Head of caudate nucleus (tissue), 42 donors: ENCODE measurements around the gene RRAGC.

Experiments used
- DNase-seq, 42 donors: peaks; one replicate each; pipeline versions ENCODE4 v3.0.0 to v3.0.0-alpha.2; 2020 to 2021; ENCODE audit warnings: mixed read lengths in 7 of 42
- intact Hi-C: fragments of 100-400 bp; cut with DNase I; formaldehyde crosslinking; loops from one replicate; pipeline ENCODE4 v1.15.0; 2022

Gene RRAGC, protein sequence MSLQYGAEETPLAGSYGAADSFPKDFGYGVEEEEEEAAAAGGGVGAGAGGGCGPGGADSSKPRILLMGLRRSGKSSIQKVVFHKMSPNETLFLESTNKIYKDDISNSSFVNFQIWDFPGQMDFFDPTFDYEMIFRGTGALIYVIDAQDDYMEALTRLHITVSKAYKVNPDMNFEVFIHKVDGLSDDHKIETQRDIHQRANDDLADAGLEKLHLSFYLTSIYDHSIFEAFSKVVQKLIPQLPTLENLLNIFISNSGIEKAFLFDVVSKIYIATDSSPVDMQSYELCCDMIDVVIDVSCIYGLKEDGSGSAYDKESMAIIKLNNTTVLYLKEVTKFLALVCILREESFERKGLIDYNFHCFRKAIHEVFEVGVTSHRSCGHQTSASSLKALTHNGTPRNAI

DNA sequence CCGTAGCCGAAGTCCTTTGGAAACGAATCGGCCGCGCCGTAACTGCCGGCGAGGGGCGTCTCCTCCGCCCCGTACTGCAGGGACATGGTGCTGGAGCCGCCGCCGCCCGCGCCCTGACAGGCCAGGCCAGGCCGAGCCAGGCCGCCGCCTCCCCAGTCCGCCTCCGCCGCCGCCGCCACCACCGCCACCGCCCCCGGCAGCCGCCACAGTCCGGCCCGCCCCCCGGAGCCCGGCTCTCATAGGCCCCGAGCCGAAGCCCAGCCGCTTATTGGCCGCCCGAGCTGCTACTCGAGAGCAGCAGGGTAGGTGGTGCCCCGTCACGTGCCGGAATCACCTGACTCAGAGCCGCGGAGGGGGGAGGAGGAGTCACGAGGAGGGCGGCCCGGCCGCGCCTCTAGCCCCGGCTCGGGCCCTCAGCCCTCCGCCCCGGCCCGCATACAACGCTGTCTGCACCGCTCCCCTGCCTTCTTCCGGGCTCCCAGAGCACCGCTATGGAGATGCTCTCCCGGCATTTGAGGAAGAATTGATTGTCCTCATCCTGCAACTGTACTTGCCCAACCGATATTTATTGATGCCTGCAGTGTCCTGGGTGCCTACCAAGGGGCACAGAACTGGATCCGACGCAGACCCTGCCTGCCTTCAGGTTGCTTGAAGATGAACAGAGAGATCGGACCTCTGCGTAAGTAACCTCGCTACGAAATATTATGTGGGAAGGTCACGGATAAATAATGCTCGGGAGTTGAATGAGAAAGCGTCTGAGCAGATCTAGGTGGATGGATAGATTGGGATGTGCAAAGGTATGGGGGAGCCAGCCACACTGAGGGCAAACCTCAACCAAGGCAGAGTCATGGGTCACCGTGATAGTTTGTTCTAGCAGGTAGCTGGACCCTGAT lies at the start of gene RRAGC:
TSS of gene RRAGC (minus strand) at position 212 of the 893 bp plus-strand sequence. CDS start at position 86, 126 bp downstream.
- intact Hi-C loops: no loop called here
- peak; percentile 99 to 100 (median 100) for DNase-seq

DNA sequence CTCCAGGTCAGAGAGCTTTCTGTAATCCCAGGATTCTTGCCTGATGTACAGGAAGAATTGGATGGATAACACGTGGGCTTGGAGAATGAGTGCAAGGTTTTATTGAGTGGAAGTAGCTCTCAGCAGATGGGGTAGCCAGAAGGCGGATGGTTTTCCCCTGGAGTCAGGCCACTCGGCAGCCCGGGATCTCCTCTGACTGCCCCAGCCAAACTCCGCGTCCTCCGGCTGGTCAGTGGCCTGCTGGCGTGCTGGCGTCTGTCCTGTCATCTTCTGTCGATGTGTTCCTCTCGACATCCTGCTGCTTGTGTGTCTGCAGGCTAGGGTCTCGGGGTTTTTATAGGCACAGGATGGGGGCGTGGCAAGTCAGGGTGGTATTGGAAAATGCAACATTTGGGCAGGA lies 49.2 kb upstream of the RRAGC start:
- intact Hi-C loops: no loop called here
- DNase-seq: peak in 1 of 42 donors; percentile 28

- DNase-seq: no peak
- intact Hi-C loops: no loop called here
Measured at GRCh38 chr1:38905985-38906384, 46.4 kb upstream of the RRAGC start.

GRCh38 chr1:38899560-38899959 lies 40.0 kb upstream of the RRAGC start:
- intact Hi-C loops: no loop called here
- DNase-seq: no peak

DNA sequence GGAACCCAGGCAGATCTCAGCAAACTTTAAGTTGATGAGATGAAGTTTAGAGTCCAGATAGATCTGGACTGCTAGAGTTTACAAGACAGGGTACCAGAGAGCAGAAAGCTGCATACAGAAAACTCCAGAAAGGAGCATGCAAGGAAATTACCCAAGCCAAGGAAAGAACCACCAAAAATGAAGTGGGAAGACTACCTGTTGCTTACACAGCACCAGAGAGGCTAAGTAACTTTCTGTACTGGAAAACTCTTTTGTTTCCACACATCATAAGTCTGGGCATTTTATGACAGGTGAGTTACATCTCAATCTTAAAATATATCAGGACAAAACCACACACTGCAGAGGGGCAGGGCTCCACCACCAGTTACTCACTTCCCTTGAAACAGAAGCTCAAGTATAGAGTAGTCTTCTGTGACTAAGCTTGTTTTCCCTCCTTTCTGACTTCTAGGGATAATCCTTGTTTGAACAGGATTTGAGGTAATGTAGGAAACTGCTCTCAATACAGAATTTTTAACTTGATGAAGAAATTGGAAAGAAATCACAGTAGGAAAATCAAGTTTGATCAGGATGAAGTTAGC lies 39.2 kb upstream of the RRAGC start:
- intact Hi-C loops: no loop called here
- no peak for DNase-seq

DNA sequence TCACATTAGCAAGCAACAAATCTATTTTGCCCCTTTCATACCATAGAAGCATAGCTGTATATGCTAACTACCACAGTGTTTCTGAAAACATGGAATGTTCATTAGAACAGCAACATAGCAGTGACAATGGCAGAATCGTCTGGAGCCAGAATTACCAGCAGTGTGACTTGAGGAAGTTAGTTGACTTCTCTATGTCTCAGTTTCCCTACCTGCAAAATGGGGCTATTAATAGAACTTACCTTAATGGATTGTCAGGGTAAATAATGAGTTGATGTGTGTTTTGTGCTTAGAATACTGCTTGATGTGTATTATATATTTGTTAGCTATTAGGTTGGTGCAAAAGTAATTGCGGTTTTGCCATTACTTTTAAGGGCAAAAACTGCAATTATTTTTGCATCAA lies 36.6 kb upstream of the RRAGC start:
- intact Hi-C loops: no loop called here

DNA sequence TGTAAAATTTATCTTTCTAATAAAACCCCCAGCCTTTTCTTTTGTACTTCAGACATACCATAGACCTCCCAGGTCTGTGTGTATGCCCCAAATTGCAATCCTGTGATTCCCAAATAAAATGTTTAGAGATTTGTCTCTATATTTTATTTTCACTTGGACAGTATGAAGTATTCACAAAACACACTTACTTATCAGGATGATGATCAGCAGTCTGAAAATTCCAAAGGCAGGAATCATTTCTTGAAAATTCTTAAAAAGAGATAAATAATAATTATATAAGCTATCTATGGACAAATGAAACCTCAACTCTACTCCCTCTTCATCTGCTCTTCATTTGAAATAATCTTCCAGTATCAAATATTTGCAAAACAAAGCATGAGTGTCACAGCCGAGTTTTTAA lies 33.4 kb upstream of the RRAGC start:
- intact Hi-C loops: no loop called here
- DNase-seq: no peak

More for the DNA sequence above, 36.6 kb upstream of the RRAGC start:
- DNase-seq: no peak

- no peak for DNase-seq
- intact Hi-C loops: no loop called here
Measured at GRCh38 chr1:38891753-38892152, 32.2 kb upstream of the RRAGC start.

- intact Hi-C loops: no loop called here
- no peak for DNase-seq
Measured at GRCh38 chr1:38889589-38889988, 30.0 kb upstream of the RRAGC start.

GRCh38 chr1:38888423-38889333 lies 29.1 kb upstream of the RRAGC start:
- no peak for DNase-seq
- intact Hi-C loops: no loop called here

GRCh38 chr1:38885092-38885491 lies 25.5 kb upstream of the RRAGC start:
- intact Hi-C loops: no loop called here

GRCh38 chr1:38881487-38881886 lies 21.9 kb upstream of the RRAGC start, which contains the start of gene GJA9:
Gene GJA9 (minus strand): TSS chr1:38881587. CDS start chr1:38876098, 5,489 bp downstream.
- intact Hi-C loops: no loop called here
- no peak for DNase-seq

More at GRCh38 chr1:38885092-38885491, 25.5 kb upstream of the RRAGC start:
- no peak for DNase-seq

DNA sequence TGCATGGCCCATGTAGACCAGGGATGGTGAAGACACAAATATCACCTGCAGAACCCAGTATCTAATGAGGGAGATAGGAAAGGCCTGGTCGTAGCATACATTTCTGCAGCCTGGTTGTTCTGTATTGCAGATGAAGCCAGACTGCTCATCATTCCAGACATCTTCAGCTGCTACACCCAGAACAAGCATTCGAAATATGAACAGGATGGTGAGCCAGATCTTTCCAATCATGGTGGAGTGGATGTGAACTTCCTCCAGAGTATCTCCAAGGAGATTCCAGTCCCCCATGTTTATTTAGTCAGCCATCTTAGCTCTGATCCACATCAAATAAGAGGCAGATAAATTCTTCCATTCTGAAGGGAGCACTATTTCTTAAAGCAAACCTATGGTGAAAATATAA lies 16.2 kb upstream of the RRAGC start:
- intact Hi-C loops: loop anchor here (10.0 kb wide), 1 partner anchor 119 kb away; the partner anchor contains the start of gene AKIRIN1
- no peak for DNase-seq

GRCh38 chr1:38873027-38873969 lies 13.7 kb upstream of the RRAGC start, which contains the start of gene MYCBP:
Gene MYCBP (minus strand): TSS chr1:38873348. CDS start chr1:38873305, 43 bp downstream.
- intact Hi-C loops: loop anchor here (5.0 to 10.0 kb wide), 2 partner anchors 54 to 122 kb away; partner anchors contain the start of gene AKIRIN1
- DNase-seq: peak; percentile 91 to 99 (median 97)

- intact Hi-C loops: loop anchor here (5.0 to 10.0 kb wide), 2 partner anchors 55 to 122 kb away; partner anchors contain the start of gene AKIRIN1
- peak in 17 of 42 donors; percentile 2 to 39 (median 16) for DNase-seq
Measured at GRCh38 chr1:38872401-38873026, 12.9 kb upstream of the RRAGC start.

DNA sequence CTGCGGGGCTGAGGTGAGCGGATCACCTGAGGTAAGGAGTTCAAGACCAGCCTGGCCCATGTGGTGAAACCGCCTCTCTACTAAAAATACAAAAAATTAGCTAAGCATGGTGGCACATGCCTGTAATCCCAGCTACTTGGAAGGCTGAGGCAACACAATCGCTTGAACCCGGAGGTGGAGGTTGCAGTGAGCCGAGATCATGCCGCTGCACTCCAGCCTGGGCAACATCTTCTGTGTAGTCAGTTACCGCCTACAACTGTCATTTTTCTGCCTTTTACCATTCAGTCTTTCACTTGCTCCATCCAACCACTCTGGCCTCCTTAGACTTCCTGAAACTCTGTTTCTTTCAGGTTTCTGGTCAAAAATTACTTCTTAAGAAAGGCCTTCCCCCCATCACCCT lies 11.4 kb upstream of the RRAGC start:
- no peak for DNase-seq

More for the DNA sequence above, 11.4 kb upstream of the RRAGC start:
- intact Hi-C loops: loop anchor here (5.0 to 10.0 kb wide), 2 partner anchors 56 to 124 kb away; partner anchors contain the start of gene AKIRIN1
